ENCODE results near the gene SLC2A6.

DNA sequence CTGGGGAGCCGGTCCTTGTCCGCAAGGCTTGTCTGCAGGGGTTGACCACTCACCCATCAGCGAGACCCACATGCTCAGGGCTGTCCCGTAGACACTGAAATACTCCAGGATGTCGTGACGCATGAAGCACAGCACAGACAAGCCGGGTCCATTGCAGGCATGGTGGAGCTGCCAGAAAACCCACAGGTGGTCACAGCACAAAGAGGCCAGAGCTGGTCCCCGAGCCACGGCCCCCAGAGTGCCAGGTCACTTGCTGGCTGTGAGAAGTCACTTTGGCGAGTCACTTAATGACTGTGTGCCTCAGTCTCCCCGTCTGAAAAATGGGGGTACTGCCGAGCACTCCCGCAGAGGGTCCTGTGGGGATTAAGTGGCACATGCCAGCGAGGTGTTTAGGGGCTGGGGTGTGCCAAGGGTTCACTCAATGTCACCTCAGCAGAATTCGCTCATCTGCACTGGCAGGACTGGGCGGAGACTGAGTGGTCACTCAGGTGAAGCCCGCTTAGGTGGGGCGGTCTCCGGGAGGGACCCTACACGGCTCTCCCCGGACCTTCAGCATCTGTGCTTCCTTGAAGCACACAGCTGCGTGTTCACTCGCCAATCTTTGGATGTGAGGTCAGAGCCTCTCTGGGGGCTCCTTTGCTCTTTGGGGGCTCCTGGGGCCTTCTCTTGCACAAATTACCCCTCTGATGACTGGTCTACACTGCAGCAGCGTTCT lies 41.4 kb upstream of the SLC2A6 start:
- TF ChIP-seq, protein P1, sequence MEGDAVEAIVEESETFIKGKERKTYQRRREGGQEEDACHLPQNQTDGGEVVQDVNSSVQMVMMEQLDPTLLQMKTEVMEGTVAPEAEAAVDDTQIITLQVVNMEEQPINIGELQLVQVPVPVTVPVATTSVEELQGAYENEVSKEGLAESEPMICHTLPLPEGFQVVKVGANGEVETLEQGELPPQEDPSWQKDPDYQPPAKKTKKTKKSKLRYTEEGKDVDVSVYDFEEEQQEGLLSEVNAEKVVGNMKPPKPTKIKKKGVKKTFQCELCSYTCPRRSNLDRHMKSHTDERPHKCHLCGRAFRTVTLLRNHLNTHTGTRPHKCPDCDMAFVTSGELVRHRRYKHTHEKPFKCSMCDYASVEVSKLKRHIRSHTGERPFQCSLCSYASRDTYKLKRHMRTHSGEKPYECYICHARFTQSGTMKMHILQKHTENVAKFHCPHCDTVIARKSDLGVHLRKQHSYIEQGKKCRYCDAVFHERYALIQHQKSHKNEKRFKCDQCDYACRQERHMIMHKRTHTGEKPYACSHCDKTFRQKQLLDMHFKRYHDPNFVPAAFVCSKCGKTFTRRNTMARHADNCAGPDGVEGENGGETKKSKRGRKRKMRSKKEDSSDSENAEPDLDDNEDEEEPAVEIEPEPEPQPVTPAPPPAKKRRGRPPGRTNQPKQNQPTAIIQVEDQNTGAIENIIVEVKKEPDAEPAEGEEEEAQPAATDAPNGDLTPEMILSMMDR (IDR thresholded peaks at IDR 0.05; ENCODE audit: low read length): no peak
- TF ChIP-seq EZH2 (optimal IDR thresholded peaks at IDR 0.05; ENCODE audit: low read depth, low read length) (no peak), EZH2phosphoT487 (IDR thresholded peaks at IDR 0.05; ENCODE audit: low read length) (no peak)

All from MM.1S (cell line).